ENCODE results near the gene ZNF77.

DNA sequence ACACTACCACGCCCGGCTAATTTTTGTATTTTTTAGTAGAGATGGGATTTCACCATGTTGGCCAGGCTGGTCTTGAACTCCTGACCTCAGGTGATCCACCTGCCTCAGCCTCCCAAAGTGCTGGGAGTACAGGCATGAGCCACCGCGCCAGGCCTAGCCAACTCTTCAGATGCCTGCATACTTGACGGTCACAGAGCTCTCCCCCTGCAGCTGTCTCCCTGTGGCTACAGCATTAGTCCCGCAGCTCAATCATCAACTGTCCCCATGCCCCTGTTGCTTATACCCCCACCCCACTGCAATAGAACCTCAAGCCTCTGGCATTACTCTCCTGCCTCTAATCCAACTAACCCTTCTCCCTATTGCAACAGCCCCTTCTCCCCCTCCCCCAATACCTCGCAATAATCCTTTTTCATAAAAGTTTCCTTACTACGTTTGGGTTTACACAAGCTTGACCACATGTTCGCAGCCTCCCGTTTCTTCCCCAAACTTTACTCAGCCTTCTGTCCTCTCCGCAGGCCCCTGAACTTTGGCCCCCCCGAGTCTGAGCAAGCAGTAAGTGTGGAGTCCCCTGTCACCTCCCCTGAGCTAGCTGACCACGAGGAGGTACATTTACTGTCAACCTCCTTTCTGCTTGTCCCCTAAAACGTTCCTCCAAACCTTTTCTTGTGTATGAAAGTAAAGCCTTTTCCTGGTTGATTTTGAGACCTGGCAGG is 1.7 kb downstream of the ZNF77 start:
- TF ChIP-seq, protein P1, sequence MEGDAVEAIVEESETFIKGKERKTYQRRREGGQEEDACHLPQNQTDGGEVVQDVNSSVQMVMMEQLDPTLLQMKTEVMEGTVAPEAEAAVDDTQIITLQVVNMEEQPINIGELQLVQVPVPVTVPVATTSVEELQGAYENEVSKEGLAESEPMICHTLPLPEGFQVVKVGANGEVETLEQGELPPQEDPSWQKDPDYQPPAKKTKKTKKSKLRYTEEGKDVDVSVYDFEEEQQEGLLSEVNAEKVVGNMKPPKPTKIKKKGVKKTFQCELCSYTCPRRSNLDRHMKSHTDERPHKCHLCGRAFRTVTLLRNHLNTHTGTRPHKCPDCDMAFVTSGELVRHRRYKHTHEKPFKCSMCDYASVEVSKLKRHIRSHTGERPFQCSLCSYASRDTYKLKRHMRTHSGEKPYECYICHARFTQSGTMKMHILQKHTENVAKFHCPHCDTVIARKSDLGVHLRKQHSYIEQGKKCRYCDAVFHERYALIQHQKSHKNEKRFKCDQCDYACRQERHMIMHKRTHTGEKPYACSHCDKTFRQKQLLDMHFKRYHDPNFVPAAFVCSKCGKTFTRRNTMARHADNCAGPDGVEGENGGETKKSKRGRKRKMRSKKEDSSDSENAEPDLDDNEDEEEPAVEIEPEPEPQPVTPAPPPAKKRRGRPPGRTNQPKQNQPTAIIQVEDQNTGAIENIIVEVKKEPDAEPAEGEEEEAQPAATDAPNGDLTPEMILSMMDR (IDR thresholded peaks at IDR 0.05; ENCODE audit: low read length): no peak
- TF ChIP-seq EZH2 (IDR thresholded peaks at IDR 0.05; ENCODE audit: borderline replicate concordance, low read length): no peak

Measured in OCI-LY1 (cell line).